AG09319 (cell line): ENCODE measurements around the gene PUSL1.

Experiments used
- DNase-seq: peaks from one replicate; pipeline ENCODE4 v3.0.0-alpha.2; 2010; ENCODE audit warnings: low read depth; ENCODE audit errors: extremely low read depth
- CTCF ChIP-seq: IDR thresholded peaks from 2 replicates; pipeline ENCODE4 v1.5.1; 2011; ENCODE audit warnings: low read depth, mild to moderate bottlenecking, inconsistent platforms, low read length, moderate library complexity

The PUSL1 gene

DNA sequence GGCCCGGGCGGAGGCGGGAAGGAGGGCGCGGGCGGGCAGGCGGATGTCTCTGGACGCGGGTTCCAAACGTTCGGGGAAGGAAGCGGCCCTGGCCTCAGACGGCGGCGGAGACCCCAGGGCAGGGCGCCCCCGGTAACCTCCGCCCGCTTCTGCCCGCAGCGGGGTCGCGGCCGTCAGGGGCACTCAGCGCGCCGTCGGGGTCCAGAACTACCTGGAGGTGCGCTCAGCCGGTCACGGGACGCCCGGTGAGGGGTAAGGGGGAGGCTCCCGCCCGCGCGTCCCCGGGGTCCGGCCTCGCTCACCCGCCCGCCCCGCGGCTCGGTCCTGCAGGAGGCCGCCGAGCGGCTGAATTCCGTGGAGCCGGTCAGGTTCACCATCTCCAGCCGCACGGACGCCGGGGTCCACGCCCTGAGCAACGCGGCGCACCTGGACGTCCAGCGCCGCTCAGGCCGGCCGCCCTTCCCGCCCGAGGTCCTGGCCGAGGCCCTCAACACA is 406 bp downstream of the PUSL1 start:
- no peak for DNase-seq
- no peak for TF ChIP-seq CTCF

GRCh38 chr1:1309251-1310108 is 1.1 kb downstream of the PUSL1 start:
- DNase-seq, result no peak
- no peak for TF ChIP-seq CTCF

- no peak for DNase-seq
- TF ChIP-seq CTCF, result no peak
Measured at GRCh38 chr1:1310109-1310385, 1.6 kb downstream of the PUSL1 start.

GRCh38 chr1:1310476-1311053 is 2.2 kb downstream of the PUSL1 start:
- DNase-seq, result no peak
- no peak for TF ChIP-seq CTCF

DNA sequence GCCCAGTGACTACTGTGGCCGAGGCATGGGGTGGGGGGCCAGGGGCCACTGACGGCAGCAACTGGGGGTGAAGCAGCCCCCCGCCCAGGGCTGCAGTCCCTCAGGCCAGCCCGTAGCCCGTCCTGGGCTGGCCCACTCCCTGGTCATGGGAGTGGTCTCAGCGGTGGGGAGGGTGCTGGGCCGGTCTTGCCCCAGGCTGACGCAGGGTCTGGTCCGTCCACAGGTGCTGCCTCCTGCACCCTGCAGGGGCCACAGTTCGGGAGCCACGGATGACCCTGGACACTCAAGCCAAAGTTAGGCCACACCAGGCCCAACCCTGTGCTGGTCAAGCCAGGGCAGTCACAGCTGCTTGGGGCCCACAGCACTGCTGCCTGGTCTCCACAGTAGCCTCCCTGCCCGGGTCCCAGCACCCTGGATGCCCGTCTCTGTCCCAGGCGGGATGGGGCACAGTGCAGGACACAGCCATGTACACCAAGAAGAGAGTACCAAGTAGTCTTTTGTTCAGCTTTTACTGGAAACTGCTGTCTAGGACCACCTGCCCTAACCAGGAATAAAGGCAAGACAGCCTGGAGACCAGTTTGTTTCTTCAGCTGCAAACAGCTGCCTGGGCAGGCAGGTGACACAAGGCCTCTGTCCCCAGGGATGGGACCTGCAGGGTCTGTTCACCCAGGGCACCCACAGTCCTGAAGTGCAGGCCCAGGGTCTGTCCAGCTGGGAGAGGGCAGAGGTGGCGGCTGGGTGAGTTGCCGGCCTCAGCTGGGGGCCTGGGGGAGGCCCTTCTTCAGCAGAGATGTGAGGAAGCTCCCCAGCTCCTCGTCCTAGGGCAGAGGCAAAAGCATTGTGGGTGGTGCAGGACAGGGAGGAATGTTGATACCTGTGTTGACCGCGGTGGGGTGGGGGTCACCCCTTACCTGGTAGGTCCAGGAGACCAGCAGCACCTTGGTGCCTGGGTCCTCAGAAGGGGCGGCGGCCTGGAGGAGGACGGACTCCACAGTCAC is 3.0 kb downstream of the PUSL1 start:
- no peak for DNase-seq
- no peak for TF ChIP-seq CTCF

DNA sequence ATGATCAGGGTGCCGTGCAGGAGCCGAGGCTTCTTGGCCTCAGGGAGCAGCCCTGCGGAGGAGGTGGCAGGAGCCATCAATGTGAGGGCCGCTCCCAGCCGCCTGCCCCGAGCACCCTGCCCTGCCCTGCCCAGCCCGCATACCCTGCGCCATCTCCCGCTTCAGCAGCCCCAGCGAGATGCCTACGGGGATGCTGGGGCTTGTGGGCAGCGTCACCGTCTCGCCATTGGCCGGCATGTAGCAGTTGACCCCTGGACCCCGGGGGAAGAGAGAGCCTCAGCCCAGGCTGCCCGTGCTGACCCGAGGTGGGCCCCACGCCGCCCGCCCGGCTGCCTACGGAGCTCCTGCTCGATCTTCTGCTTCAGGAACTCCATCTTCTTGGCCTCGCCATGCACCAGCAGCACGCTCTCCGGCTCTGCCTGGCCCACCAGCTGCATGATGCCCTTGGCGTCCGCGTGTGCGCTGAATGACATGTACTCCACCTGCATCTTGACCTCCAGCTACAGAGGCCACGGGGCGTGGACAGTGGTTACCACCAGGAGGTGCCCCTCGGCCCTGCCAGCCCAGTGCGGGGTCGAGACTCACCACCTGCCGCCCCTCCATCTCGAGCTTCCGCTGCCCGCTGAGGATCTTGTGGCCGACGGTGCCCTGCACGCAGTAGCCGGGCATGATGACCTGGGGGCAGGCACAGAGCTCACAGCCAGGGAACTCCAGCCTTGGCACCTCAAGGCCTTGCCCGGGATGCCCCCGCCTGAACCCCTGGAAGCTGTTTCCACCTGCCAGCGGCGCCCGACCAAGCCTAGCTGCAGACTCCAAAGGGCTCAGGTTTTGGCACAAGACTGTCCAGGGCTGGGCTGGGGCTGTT is 4.3 kb downstream of the PUSL1 start:
- DNase-seq, result no peak
- TF ChIP-seq CTCF, result no peak
